Stimulated activated CD4-positive, alpha-beta T cell treated with anti-CD3 and anti-CD28 coated beads, TNF-alpha, amount 100 ng/mL, for 4 hours (primary cell): ENCODE results near the gene MCM10.
"Not testable (repeated sequence)": the region's sequence is repeated elsewhere in the genome, so short reads cannot be mapped to it uniquely, and the experiment has no call there.

Experiments
- DNase-seq, 3 experiments: peaks; one replicate each; pipeline ENCODE4 v3.0.0-alpha.2; 2020; ENCODE audit warnings: low read depth in 3 of 3

MCM10 gene

GRCh38 chr10:13221572-13221971 is 60.2 kb downstream of the MCM10 start:
- no peak for DNase-seq

GRCh38 chr10:13222151-13222550 is 60.8 kb downstream of the MCM10 start:
- DNase-seq: no peak

- DNase-seq: no peak
These were observed 61.2 kb downstream of the MCM10 start for GRCh38 chr10:13222566-13222965.

- DNase-seq: no peak
These were observed 61.9 kb downstream of the MCM10 start for GRCh38 chr10:13223241-13223640.

GRCh38 chr10:13224210-13224995 is 63.0 kb downstream of the MCM10 start:
- no peak for DNase-seq

- no peak for DNase-seq
These were observed 64.2 kb downstream of the MCM10 start for GRCh38 chr10:13225601-13226000.

GRCh38 chr10:13227031-13227430 is 65.7 kb downstream of the MCM10 start:
- no peak for DNase-seq

- DNase-seq: no peak
These were observed 69.8 kb downstream of the MCM10 start for GRCh38 chr10:13231190-13231589.

GRCh38 chr10:13231808-13232207 is 70.5 kb downstream of the MCM10 start:
- DNase-seq: no peak

- no peak for DNase-seq
These were observed 72.0 kb downstream of the MCM10 start for GRCh38 chr10:13233358-13233757.

- DNase-seq: no peak
These were observed 72.8 kb downstream of the MCM10 start, which contains the start of gene UCMA for GRCh38 chr10:13234172-13234571. UCMA (minus strand) TSS chr10:13234374; CDS start chr10:13234258, 116 bp downstream.

- not testable (repeated sequence) for DNase-seq
These were observed 73.4 kb downstream of the MCM10 start for GRCh38 chr10:13234736-13235135.

GRCh38 chr10:13236638-13237037 is 75.3 kb downstream of the MCM10 start:
- no peak for DNase-seq

GRCh38 chr10:13238271-13239077 is 77.1 kb downstream of the MCM10 start:
- no peak for DNase-seq

GRCh38 chr10:13239923-13240322 is 78.6 kb downstream of the MCM10 start:
- DNase-seq: no peak

GRCh38 chr10:13241613-13242012 is 80.3 kb downstream of the MCM10 start:
- no peak for DNase-seq

- DNase-seq: not testable (repeated sequence)
These were observed 80.9 kb downstream of the MCM10 start for GRCh38 chr10:13242260-13242659.

- DNase-seq: no peak
These were observed 85.9 kb downstream of the MCM10 start for GRCh38 chr10:13247246-13247645.

GRCh38 chr10:13247784-13248183 is 86.4 kb downstream of the MCM10 start:
- DNase-seq: no peak

- DNase-seq: no peak
These were observed 92.4 kb downstream of the MCM10 start for GRCh38 chr10:13253726-13254125.

- no peak for DNase-seq
These were observed 95.3 kb downstream of the MCM10 start for GRCh38 chr10:13256627-13257026.

GRCh38 chr10:13257621-13258140 is 96.3 kb downstream of the MCM10 start:
- DNase-seq: no peak
